Kidney (tissue), 14 donors: ENCODE measurements around the gene PAX1. TPM values are rescaled to one million over a fixed set of nuclear protein-coding genes. Genes with fewer than 3 reads are reported as not detected.

Source experiments
- DNase-seq, 5 donors: peaks; one replicate each; pipeline ENCODE4 v3.0.0-alpha.2; 2013 to 2020
- FAIRE-seq: peaks from 2 replicates; lab custom pipeline; 2012; peaks lifted over from hg19 to GRCh38; lab: Jason Lieb, UNC
- H3K27ac ChIP-seq, 2 donors: one replicate each; pipeline ENCODE4 v1.7.0; 2013; ENCODE audit warnings: low read depth in 2 of 2, low read length in 2 of 2, inconsistent platforms in 1 of 2
- H3K27me3 ChIP-seq: one replicate; pipeline ENCODE4 v1.7.1; 2013; ENCODE audit warnings: low read length, inconsistent platforms; ENCODE audit not compliant: control insufficient read depth, insufficient read depth
- H3K36me3 ChIP-seq, 3 donors: one replicate each; pipeline versions ENCODE4 v1.7.0 to v1.7.1; 2013; ENCODE audit warnings: low read length in 3 of 3, control low read depth in 1 of 3, inconsistent platforms in 1 of 3; ENCODE audit not compliant: insufficient read depth in 3 of 3, control insufficient read depth in 2 of 3
- H3K4me1 ChIP-seq, 3 donors: one replicate each; pipeline versions ENCODE4 v1.7.0 to v1.7.1; 2013; ENCODE audit warnings: low read length in 3 of 3, inconsistent platforms in 1 of 3, low read depth in 1 of 3; ENCODE audit not compliant: control insufficient read depth in 2 of 3, insufficient read depth in 2 of 3
- H3K4me3 ChIP-seq, 3 donors: one replicate each; pipeline versions ENCODE4 v1.7.0 to v1.8.1; 2013; ENCODE audit warnings: low read length in 3 of 3, control low read depth in 1 of 3, inconsistent platforms in 1 of 3
- H3K9ac ChIP-seq, 3 donors: one replicate each; pipeline versions ENCODE4 v1.7.0 to v1.7.1; 2013; ENCODE audit warnings: low read length in 3 of 3, control low read depth in 1 of 3, inconsistent platforms in 1 of 3
- H3K9me3 ChIP-seq, 3 donors: one replicate each; pipeline versions ENCODE4 v1.7.0 to v1.7.1; 2013; ENCODE audit warnings: low read length in 3 of 3, control low read depth in 1 of 3, inconsistent platforms in 1 of 3; ENCODE audit not compliant: control insufficient read depth in 2 of 3, insufficient read depth in 1 of 3
- intact Hi-C: fragments of 100-400 bp; cut with DNase I; formaldehyde crosslinking; loops from one replicate; pipeline ENCODE4 v1.11.1; 2022
- polyA plus RNA-seq: library from polyadenylated mRNA; stranded (reverse); fragments of 350-450 nt; fragmentation: Illumina TruSeq; extraction: RNeasy Lipid Tissue Mini Kit (QIAGEN cat#74804); gene quantifications from one replicate; pipeline ENCODE4 v1.2.3, GENCODE V29; 2014; ENCODE audit warnings: low read depth, low replicate concordance; ENCODE audit not compliant: insufficient read depth
- total RNA-seq: library from RNA; stranded (reverse); fragmentation: NEBNext Ultra II Directional; extraction: Animal tissue kit (Norgen Biotek cat#: 25700); gene quantifications from one replicate; pipeline ENCODE4 v1.2.1, GENCODE V29; 2021
- TF ChIP-seq, protein P1 (sequence below): IDR thresholded peaks from 3 replicates; pipeline ENCODE4 v1.5.1; 2012; ENCODE audit warnings: mild to moderate bottlenecking, moderate library complexity, borderline replicate concordance; ENCODE audit not compliant: insufficient read depth; ENCODE audit errors: extremely low read depth
- donor health status: control.
- donor health status: control.
- donor health status: control.
- donor health status: control.
- donor health status: control.
- donor health status: DM: yes; HTN: yes; CAD: no.
- donor health status: Normal renal cell carcinoma (clear cell type).

PAX1 gene
- total and polyA plus RNA-seq, 2 donors from 2014 or later = not detected

DNA sequence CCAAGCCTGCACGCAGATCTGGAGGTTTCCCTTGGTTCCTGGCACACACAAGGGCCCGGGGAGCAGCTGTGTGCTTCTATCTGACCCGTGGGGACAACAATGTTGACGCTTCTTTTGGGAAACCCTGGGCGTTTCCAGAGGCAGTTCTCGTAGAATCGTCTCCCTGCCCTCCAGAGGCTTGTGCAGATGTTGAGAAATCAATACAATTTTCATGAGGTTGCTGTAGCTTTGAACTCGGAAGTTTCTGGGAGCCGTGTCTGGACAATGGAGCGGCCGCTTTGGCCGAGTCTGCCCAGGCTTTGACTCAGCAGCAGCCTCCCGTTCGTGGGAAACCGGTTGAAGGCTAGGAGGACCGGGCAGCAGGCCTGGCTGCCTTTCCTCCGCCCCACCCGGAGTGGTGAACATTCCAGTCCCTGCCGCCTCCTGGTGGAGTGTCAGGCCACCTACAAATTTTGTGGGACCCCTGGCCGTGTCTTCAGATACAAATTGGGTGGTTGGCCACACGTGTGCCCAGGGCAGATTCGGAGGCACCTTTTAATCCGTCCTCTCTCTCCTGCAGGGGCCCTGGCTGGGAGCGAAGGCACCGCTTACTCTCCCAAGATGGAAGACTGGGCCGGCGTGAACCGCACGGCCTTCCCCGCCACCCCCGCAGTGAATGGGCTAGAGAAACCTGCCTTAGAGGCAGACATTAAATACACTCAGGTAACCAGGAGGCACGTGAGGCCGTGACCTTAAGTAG is 2.7 kb downstream of the PAX1 start:
- Histone ChIP-seq H3K4me3 (no peak overlapping the region), H3K27me3 (peaks cover 85% of the 10 kb centered on the region), H3K27ac (no peak overlapping the region), H3K9ac (no peak overlapping the region), H3K36me3 (no peaks in the 10 kb centered on the region), H3K4me1 (peaks cover 0 to under 1% (median 0%) of the 10 kb centered on the region in 3 donors), H3K9me3 (no peaks in the 10 kb centered on the region)
- FAIRE-seq (no peak), DNase-seq (peak in 1 of 5 donors; percentile 26)
- intact Hi-C loops = no loop called here
- TF ChIP-seq, protein P1, sequence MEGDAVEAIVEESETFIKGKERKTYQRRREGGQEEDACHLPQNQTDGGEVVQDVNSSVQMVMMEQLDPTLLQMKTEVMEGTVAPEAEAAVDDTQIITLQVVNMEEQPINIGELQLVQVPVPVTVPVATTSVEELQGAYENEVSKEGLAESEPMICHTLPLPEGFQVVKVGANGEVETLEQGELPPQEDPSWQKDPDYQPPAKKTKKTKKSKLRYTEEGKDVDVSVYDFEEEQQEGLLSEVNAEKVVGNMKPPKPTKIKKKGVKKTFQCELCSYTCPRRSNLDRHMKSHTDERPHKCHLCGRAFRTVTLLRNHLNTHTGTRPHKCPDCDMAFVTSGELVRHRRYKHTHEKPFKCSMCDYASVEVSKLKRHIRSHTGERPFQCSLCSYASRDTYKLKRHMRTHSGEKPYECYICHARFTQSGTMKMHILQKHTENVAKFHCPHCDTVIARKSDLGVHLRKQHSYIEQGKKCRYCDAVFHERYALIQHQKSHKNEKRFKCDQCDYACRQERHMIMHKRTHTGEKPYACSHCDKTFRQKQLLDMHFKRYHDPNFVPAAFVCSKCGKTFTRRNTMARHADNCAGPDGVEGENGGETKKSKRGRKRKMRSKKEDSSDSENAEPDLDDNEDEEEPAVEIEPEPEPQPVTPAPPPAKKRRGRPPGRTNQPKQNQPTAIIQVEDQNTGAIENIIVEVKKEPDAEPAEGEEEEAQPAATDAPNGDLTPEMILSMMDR = no peak

DNA sequence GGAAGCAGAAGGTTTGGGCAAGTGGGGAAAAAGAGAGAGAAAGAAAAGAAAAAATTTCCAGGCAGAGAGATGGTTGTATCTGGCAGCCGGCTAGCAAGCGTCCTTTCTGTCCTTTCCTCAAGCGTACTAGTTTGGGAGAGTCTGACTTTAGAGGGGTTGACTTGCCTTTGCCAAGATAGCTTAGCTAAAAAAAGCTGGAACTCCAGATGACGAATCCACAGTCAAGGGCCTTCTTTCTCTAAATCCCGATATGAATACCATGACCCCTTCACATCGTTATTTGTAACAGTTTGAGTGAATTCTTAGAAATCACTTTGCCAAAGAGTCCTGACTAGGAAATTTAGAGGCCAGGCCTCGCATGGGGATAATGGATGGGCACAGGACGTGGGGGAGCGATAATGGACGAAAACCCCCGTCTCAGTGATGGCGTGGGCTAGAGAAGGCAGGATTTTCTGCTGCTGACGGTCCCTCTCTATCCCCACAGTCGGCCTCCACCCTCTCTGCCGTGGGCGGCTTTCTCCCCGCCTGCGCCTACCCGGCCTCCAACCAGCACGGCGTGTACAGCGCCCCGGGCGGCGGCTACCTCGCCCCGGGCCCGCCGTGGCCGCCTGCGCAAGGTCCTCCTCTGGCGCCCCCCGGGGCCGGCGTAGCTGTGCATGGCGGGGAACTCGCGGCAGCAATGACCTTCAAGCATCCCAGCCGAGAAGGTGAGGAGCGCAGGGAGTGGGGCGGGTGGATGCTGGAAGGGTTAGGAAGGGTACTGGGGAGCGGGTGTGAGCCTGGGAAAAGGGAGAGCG is 3.5 kb downstream of the PAX1 start:
- TF ChIP-seq, protein P1 = no peak

DNA sequence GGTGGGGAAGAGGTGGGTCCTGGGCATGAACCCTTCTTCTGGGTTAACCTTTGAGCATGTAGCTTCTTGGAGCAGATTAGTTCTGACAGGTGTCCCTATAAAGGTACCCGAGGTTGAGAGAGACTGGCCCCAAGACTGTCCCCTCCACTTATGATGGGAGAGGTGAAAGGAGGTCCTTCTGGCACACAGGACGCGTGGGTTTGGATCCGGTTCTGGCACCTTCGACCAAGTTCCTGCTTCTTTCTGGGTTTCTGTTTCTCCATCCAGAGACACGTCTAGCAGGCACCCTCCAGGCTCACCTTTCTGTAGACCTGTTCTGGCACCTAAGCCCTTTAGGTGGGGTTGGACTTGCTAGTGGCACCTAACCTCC is 4.1 kb downstream of the PAX1 start:
- DNase-seq (no peak), FAIRE-seq (no peak)
- Histone ChIP-seq H3K36me3 (no peaks in the 10 kb centered on the region), H3K27ac (no peak overlapping the region), H3K27me3 (peaks cover 83% of the 10 kb centered on the region), H3K4me1 (no peaks in the 10 kb centered on the region), H3K4me3 (no peak overlapping the region), H3K9ac (no peak overlapping the region), H3K9me3 (no peaks in the 10 kb centered on the region)
- intact Hi-C loops = no loop called here
- TF ChIP-seq, protein P1 = no peak

More for the DNA sequence above, 3.5 kb downstream of the PAX1 start:
- Histone ChIP-seq H3K27ac (no peak overlapping the region), H3K9ac (no peak overlapping the region), H3K9me3 (no peaks in the 10 kb centered on the region), H3K27me3 (peaks cover 85% of the 10 kb centered on the region), H3K4me1 (no peaks in the 10 kb centered on the region), H3K36me3 (no peaks in the 10 kb centered on the region), H3K4me3 (no peak overlapping the region)
- intact Hi-C loops = no loop called here
- no peak for FAIRE-seq
- DNase-seq = no peak
